Cardiac muscle cell (in vitro differentiated cells and primary cell): ENCODE measurements around the gene DOK5. TPM values are rescaled to one million over a fixed set of nuclear protein-coding genes. Genes with fewer than 3 reads are reported as not detected.

Source experiments
- DNase-seq, 2 donors: peaks; one replicate each; pipeline versions ENCODE4 v3.0.0 to v3.0.0-alpha.2; 2010 to 2017; ENCODE audit warnings: low read depth in 1 of 2, low spot score in 1 of 2
- H3K27ac ChIP-seq: fragments of 200-600 bp; sonication (generic); 2 replicates; pipeline ENCODE4 v1.5.1; 2016
- H3K27me3 ChIP-seq: fragments of 200-600 bp; sonication (generic); 2 replicates; pipeline ENCODE4 v1.6.0; 2016; ENCODE audit warnings: control low read depth
- H3K36me3 ChIP-seq: fragments of 200-600 bp; sonication (generic); 2 replicates; pipeline ENCODE4 v1.5.1; 2016; ENCODE audit warnings: control low read depth
- H3K4me1 ChIP-seq: fragments of 200-600 bp; sonication (generic); 2 replicates; pipeline ENCODE4 v1.8.1; 2017; ENCODE audit warnings: low read depth, mild to moderate bottlenecking, mixed run types
- H3K4me3 ChIP-seq: fragments of 200-600 bp; sonication (generic); 2 replicates; pipeline ENCODE4 v1.5.1; 2016; ENCODE audit warnings: mild to moderate bottlenecking
- H3K9me3 ChIP-seq: fragments of 200-600 bp; sonication (generic); 2 replicates; pipeline ENCODE4 v1.5.1; 2017; ENCODE audit warnings: low read depth, mild to moderate bottlenecking, control low read depth
- CTCF ChIP-seq: IDR thresholded peaks from 2 replicates; pipeline ENCODE4 v1.5.1; 2012; ENCODE audit warnings: low read depth, mild to moderate bottlenecking, low read length
- polyA plus RNA-seq: library from polyadenylated mRNA; unstranded; fragments of >200 nt; fragmentation: Nextera tagmentation; extraction: Ambion mirVana; gene quantifications from 2 replicates; pipeline ENCODE4 v1.2.1, GENCODE V29; 2016
- total RNA-seq: library from RNA; depleted of rRNA; stranded (reverse); fragments of >200 nt; gene quantifications from 2 replicates; pipeline ENCODE4 v1.2.3, GENCODE V29; 2016

DOK5 gene
- total and polyA plus RNA-seq, 2 experiments from 2014 or later: 1.4 to 1.6 TPM

GRCh38 chr20:54485631-54486030 lies 10.2 kb downstream of the DOK5 start:
- Histone ChIP-seq H3K27me3 (no peaks in the 10 kb centered on the region), H3K4me3 (no peak overlapping the region), H3K36me3 (no peaks in the 10 kb centered on the region), H3K4me1 (no peaks in the 10 kb centered on the region), H3K9me3 (no peaks in the 10 kb centered on the region), H3K27ac (no peak overlapping the region)
- DNase-seq: peak in 1 of 2 donors; percentile 46
- no peak for TF ChIP-seq CTCF

- no peaks in the 10 kb centered on the region for H3K36me3 ChIP-seq
- H3K9me3 ChIP-seq: no peaks in the 10 kb centered on the region
- no peak for TF ChIP-seq CTCF
- no peak overlapping the region for H3K4me3 ChIP-seq
- H3K27ac ChIP-seq: no peak overlapping the region
- DNase-seq: no peak
- no peaks in the 10 kb centered on the region for H3K27me3 ChIP-seq
- no peaks in the 10 kb centered on the region for H3K4me1 ChIP-seq
Measured at GRCh38 chr20:54486585-54486984, 11.2 kb downstream of the DOK5 start.

GRCh38 chr20:54488442-54488841 lies 13.0 kb downstream of the DOK5 start:
- Histone ChIP-seq H3K27me3 (no peaks in the 10 kb centered on the region), H3K4me3 (no peak overlapping the region), H3K9me3 (no peaks in the 10 kb centered on the region), H3K4me1 (no peaks in the 10 kb centered on the region), H3K27ac (no peak overlapping the region), H3K36me3 (no peaks in the 10 kb centered on the region)
- no peak for DNase-seq
- no peak for TF ChIP-seq CTCF

- Histone ChIP-seq H3K36me3 (no peaks in the 10 kb centered on the region), H3K9me3 (no peaks in the 10 kb centered on the region), H3K4me1 (no peaks in the 10 kb centered on the region), H3K4me3 (no peak overlapping the region), H3K27me3 (no peaks in the 10 kb centered on the region), H3K27ac (no peak overlapping the region)
- DNase-seq: no peak
- no peak for TF ChIP-seq CTCF
Measured at GRCh38 chr20:54491506-54491905, 16.1 kb downstream of the DOK5 start.

GRCh38 chr20:54494303-54495006 lies 19.1 kb downstream of the DOK5 start:
- no peaks in the 10 kb centered on the region for H3K36me3 ChIP-seq
- H3K27ac ChIP-seq: no peak overlapping the region
- H3K27me3 ChIP-seq: no peaks in the 10 kb centered on the region
- TF ChIP-seq CTCF: no peak
- H3K4me1 ChIP-seq: no peaks in the 10 kb centered on the region
- H3K9me3 ChIP-seq: no peaks in the 10 kb centered on the region
- no peak for DNase-seq
- H3K4me3 ChIP-seq: no peak overlapping the region
